Liver (tissue), 9 donors: ENCODE data around the gene ABCA9. TPM values are rescaled to one million over a fixed set of nuclear protein-coding genes. Genes with fewer than 3 reads are reported as not detected.

Experiments used
- DNase-seq: peaks from one replicate; pipeline ENCODE4 v3.0.0-alpha.2; 2017; ENCODE audit warnings: low spot score
- H3K27ac ChIP-seq, 2 donors: one replicate each; pipeline ENCODE4 v1.7.0; 2013; ENCODE audit warnings: inconsistent platforms in 2 of 2, low read length in 2 of 2, control low read depth in 1 of 2, low read depth in 1 of 2, mild to moderate bottlenecking in 1 of 2
- H3K27me3 ChIP-seq, 4 donors: one replicate each; pipeline versions ENCODE4 v1.6.1 to v1.7.0; 2013; ENCODE audit warnings: low read length in 3 of 4, inconsistent platforms in 1 of 4, mild to moderate bottlenecking in 1 of 4, moderate library complexity in 1 of 4; ENCODE audit not compliant: control insufficient read depth in 4 of 4, insufficient read depth in 4 of 4
- H3K36me3 ChIP-seq, 4 donors: one replicate each; pipeline versions ENCODE4 v1.6.1 to v1.7.0; 2013; ENCODE audit warnings: low read length in 3 of 4, mild to moderate bottlenecking in 3 of 4, low read depth in 1 of 4, moderate library complexity in 1 of 4; ENCODE audit not compliant: control insufficient read depth in 4 of 4, insufficient read depth in 3 of 4
- H3K4me1 ChIP-seq, 4 donors: one replicate each; pipeline versions ENCODE4 v1.6.1 to v1.7.0; 2013; ENCODE audit warnings: low read length in 3 of 4, mild to moderate bottlenecking in 3 of 4, moderate library complexity in 1 of 4; ENCODE audit not compliant: control insufficient read depth in 4 of 4, insufficient read depth in 4 of 4
- H3K4me3 ChIP-seq, 3 donors: one replicate each; pipeline versions ENCODE4 v1.6.1 to v1.7.0; 2013; ENCODE audit warnings: low read length in 3 of 3, control low read depth in 1 of 3, low read depth in 1 of 3, mild to moderate bottlenecking in 1 of 3
- H3K9ac ChIP-seq, 2 donors: one replicate each; pipeline ENCODE4 v1.7.0; 2013; ENCODE audit warnings: low read length in 2 of 2, mild to moderate bottlenecking in 2 of 2, moderate library complexity in 2 of 2, control low read depth in 1 of 2, low read depth in 1 of 2
- H3K9me3 ChIP-seq, 4 donors: one replicate each; pipeline versions ENCODE4 v1.6.1 to v1.7.0; 2013; ENCODE audit warnings: low read length in 3 of 4; ENCODE audit not compliant: control insufficient read depth in 4 of 4
- FOXA1 ChIP-seq: IDR thresholded peaks from 2 replicates; pipeline ENCODE4 v1.6.1; 2016; ENCODE audit warnings: antibody characterized with exemption
- FOXA2 ChIP-seq: IDR thresholded peaks from 2 replicates; pipeline ENCODE4 v1.6.1; 2016; ENCODE audit warnings: antibody characterized with exemption
- GABPA ChIP-seq, 2 donors: IDR thresholded peaks in 1 of 2; conservative IDR thresholded peaks in 1 of 2; 2 replicates each; pipeline ENCODE4 v1.6.1; 2016; ENCODE audit warnings: antibody characterized with exemption in 2 of 2, mild to moderate bottlenecking in 1 of 2, moderate library complexity in 1 of 2
- HNF4A ChIP-seq, 2 donors: conservative IDR thresholded peaks; 2 replicates each; pipeline ENCODE4 v1.6.1; 2016; ENCODE audit warnings: antibody characterized with exemption in 2 of 2, mild to moderate bottlenecking in 2 of 2
- SP1 ChIP-seq: IDR thresholded peaks from 2 replicates; pipeline ENCODE4 v1.6.1; 2018; ENCODE audit warnings: antibody characterized with exemption, mild to moderate bottlenecking
- WGBS: extraction: QIAGEN DNeasy Blood & Tissue Kit; methylation state at CpG from one replicate; pipeline ENCODE4 v1.1.7; 2013; 5-methylcytosine and 5-hydroxymethylcytosine counted together
- polyA plus RNA-seq, 2 donors: library from polyadenylated mRNA; stranded (reverse) in 1 of 2; unstranded in 1 of 2; fragments of 200-250 nt in 1 of 2; fragments of >200 nt in 1 of 2; fragmentation: Nextera tagmentation in 1 of 2; extraction: Ambion mirVana in 1 of 2; gene quantifications; one replicate each; pipeline versions ENCODE4 v1.2.1 to v1.2.3, GENCODE V29; 2013 to 2015
- total RNA-seq, 2 donors: library from RNA; depleted of rRNA; stranded (reverse); fragments of >200 nt; gene quantifications; one replicate each; pipeline ENCODE4 v1.2.3, GENCODE V29; 2014
- TF ChIP-seq, protein P1 (sequence below): IDR thresholded peaks from 2 replicates; pipeline ENCODE4 v1.6.1; 2016; ENCODE audit warnings: antibody characterized with exemption
- TF ChIP-seq, protein P2 (sequence below): IDR thresholded peaks from 2 replicates; pipeline ENCODE4 v1.6.1; 2016; ENCODE audit warnings: antibody characterized with exemption
- TF ChIP-seq, protein P3 (sequence below): IDR thresholded peaks from 2 replicates; pipeline ENCODE4 v1.6.1; 2016; ENCODE audit warnings: antibody characterized with exemption, mild to moderate bottlenecking
- TF ChIP-seq, protein P4 (sequence below): fragments of 150-350 bp; IDR thresholded peaks from 2 replicates; pipeline ENCODE4 v1.5.1; 2017; ENCODE audit warnings: improper control_type of control experiment, low read depth, low read length; ENCODE audit not compliant: missing input control
- TF ChIP-seq, protein P5 (sequence below): IDR thresholded peaks from 2 replicates; pipeline ENCODE4 v1.6.1; 2016; ENCODE audit warnings: antibody characterized with exemption
- donor health status: healthy.
- donor health status: healthy.
- donor health status: healthy.
- donor health status: healthy.
- donor health status: healthy.

The ABCA9 gene
- total and polyA plus RNA-seq, 4 donors = 1.4 to 18.9 (median 5.9) TPM

DNA sequence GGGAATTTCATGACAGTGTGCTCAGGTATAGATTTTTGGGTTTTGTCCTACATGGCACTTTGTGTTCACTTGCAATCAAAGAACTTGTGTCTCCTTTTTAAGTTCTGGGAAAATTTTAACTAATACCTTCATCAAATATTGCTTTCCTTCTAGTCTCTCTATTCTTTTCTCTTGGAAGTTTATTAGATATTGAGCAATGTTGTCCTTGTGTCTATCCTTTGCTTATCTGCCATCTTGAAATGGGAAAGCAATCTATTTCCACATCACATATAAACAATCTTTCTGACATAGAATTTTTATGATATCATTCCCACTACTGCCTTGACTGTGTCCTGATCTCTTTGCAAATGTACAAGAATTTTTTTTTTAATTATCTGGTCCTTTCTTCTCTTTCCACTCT lies 4.4 kb upstream of the ABCA9 start:
- Histone ChIP-seq H3K36me3 (peaks cover 0 to 11% (median 4%) of the 10 kb centered on the region in 4 donors), H3K4me1 (peaks cover 0 to 5% (median 3%) of the 10 kb centered on the region in 4 donors), H3K27ac (no peak overlapping the region), H3K9me3 (no peaks in the 10 kb centered on the region), H3K9ac (no peak overlapping the region), H3K27me3 (no peaks in the 10 kb centered on the region), H3K4me3 (no peak overlapping the region)
- TF ChIP-seq FOXA2 (no peak), FOXA1 (no peak), GABPA (IDR thresholded peaks at IDR 0.05 in 1 of 2, conservative IDR thresholded peaks at IDR 0.05 in 1 of 2) (no peak), HNF4A (conservative IDR thresholded peaks at IDR 0.05) (no peak)
- TF ChIP-seq, protein P1, sequence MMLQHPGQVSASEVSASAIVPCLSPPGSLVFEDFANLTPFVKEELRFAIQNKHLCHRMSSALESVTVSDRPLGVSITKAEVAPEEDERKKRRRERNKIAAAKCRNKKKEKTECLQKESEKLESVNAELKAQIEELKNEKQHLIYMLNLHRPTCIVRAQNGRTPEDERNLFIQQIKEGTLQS = no peak
- TF ChIP-seq, protein P2, sequence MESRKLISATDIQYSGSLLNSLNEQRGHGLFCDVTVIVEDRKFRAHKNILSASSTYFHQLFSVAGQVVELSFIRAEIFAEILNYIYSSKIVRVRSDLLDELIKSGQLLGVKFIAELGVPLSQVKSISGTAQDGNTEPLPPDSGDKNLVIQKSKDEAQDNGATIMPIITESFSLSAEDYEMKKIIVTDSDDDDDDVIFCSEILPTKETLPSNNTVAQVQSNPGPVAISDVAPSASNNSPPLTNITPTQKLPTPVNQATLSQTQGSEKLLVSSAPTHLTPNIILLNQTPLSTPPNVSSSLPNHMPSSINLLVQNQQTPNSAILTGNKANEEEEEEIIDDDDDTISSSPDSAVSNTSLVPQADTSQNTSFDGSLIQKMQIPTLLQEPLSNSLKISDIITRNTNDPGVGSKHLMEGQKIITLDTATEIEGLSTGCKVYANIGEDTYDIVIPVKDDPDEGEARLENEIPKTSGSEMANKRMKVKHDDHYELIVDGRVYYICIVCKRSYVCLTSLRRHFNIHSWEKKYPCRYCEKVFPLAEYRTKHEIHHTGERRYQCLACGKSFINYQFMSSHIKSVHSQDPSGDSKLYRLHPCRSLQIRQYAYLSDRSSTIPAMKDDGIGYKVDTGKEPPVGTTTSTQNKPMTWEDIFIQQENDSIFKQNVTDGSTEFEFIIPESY = no peak
- TF ChIP-seq, protein P3, sequence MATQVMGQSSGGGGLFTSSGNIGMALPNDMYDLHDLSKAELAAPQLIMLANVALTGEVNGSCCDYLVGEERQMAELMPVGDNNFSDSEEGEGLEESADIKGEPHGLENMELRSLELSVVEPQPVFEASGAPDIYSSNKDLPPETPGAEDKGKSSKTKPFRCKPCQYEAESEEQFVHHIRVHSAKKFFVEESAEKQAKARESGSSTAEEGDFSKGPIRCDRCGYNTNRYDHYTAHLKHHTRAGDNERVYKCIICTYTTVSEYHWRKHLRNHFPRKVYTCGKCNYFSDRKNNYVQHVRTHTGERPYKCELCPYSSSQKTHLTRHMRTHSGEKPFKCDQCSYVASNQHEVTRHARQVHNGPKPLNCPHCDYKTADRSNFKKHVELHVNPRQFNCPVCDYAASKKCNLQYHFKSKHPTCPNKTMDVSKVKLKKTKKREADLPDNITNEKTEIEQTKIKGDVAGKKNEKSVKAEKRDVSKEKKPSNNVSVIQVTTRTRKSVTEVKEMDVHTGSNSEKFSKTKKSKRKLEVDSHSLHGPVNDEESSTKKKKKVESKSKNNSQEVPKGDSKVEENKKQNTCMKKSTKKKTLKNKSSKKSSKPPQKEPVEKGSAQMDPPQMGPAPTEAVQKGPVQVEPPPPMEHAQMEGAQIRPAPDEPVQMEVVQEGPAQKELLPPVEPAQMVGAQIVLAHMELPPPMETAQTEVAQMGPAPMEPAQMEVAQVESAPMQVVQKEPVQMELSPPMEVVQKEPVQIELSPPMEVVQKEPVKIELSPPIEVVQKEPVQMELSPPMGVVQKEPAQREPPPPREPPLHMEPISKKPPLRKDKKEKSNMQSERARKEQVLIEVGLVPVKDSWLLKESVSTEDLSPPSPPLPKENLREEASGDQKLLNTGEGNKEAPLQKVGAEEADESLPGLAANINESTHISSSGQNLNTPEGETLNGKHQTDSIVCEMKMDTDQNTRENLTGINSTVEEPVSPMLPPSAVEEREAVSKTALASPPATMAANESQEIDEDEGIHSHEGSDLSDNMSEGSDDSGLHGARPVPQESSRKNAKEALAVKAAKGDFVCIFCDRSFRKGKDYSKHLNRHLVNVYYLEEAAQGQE = no peak
- DNase-seq = no peak

DNA sequence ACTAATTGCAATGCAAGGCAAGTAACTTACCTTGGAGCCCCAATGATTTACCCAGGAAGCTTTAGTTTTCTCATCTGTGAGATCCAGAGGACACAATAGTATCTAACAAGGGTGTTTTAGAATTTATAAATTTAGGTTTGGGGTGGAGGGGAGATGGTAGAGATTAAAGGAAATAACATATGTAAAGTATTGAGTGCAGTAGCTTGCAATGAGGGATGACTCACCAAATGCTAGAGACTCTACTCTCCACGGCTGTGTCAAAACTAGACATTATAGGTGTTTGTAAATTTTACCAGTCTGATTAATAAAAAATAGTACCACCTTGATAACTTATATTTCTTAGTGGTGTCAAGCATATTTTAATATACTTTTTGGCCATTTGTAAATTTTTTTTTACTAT lies 3.7 kb upstream of the ABCA9 start:
- DNase-seq = no peak
- TF ChIP-seq SP1 = no peak
- TF ChIP-seq, protein P2 = no peak
- TF ChIP-seq, protein P4, sequence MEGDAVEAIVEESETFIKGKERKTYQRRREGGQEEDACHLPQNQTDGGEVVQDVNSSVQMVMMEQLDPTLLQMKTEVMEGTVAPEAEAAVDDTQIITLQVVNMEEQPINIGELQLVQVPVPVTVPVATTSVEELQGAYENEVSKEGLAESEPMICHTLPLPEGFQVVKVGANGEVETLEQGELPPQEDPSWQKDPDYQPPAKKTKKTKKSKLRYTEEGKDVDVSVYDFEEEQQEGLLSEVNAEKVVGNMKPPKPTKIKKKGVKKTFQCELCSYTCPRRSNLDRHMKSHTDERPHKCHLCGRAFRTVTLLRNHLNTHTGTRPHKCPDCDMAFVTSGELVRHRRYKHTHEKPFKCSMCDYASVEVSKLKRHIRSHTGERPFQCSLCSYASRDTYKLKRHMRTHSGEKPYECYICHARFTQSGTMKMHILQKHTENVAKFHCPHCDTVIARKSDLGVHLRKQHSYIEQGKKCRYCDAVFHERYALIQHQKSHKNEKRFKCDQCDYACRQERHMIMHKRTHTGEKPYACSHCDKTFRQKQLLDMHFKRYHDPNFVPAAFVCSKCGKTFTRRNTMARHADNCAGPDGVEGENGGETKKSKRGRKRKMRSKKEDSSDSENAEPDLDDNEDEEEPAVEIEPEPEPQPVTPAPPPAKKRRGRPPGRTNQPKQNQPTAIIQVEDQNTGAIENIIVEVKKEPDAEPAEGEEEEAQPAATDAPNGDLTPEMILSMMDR = no peak
- TF ChIP-seq GABPA (IDR thresholded peaks at IDR 0.05 in 1 of 2, conservative IDR thresholded peaks at IDR 0.05 in 1 of 2) = no peak
- TF ChIP-seq, protein P5, sequence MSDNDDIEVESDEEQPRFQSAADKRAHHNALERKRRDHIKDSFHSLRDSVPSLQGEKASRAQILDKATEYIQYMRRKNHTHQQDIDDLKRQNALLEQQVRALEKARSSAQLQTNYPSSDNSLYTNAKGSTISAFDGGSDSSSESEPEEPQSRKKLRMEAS = no peak
- peaks cover 0 to 11% (median 4%) of the 10 kb centered on the region in 4 donors for H3K36me3 ChIP-seq

More for the DNA sequence above, 3.7 kb upstream of the ABCA9 start:
- Histone ChIP-seq H3K9me3 (no peaks in the 10 kb centered on the region), H3K4me1 (peaks cover 0 to 5% (median 3%) of the 10 kb centered on the region in 4 donors), H3K9ac (no peak overlapping the region), H3K27ac (no peak overlapping the region), H3K27me3 (no peaks in the 10 kb centered on the region), H3K4me3 (no peak overlapping the region)
- 77% methylated on average over 1 of the region's 1 CpG for WGBS
